Activated T-helper 1 cell treated with anti-CD3 and anti-CD28 coated beads, Interleukin-12 subunit alpha, Interleukin-12 subunit beta, Interleukin-2, Interleukin-4 antibody, amounts not matched to agents 30 ng/mL and 10 ng/mL and 1 ng/mL, durations not matched to agents 14 hours and 24 hours and 36 hours (primary cell): Measurements from ENCODE around the gene FSIP1. TPM values are rescaled to one million over a fixed set of nuclear protein-coding genes. Genes with fewer than 3 reads are reported as not detected.

Source experiments
- DNase-seq: peaks from one replicate; pipeline ENCODE4 v3.0.0; 2021; ENCODE audit warnings: low spot score
- H3K27ac Mint-ChIP-seq: one replicate; pipeline ENCODE4 v1.8.0; 2021; ENCODE audit warnings: mild to moderate bottlenecking, mixed read lengths
- H3K27me3 Mint-ChIP-seq: one replicate; pipeline ENCODE4 v1.8.0; 2022; ENCODE audit warnings: mild to moderate bottlenecking, moderate library complexity, mixed read lengths; ENCODE audit not compliant: insufficient read depth
- H3K36me3 Mint-ChIP-seq: one replicate; pipeline ENCODE4 v1.8.0; 2021; ENCODE audit warnings: low read depth, mixed read lengths
- H3K4me1 Mint-ChIP-seq: one replicate; pipeline ENCODE4 v1.8.0; 2021; ENCODE audit warnings: low read depth, mixed read lengths
- H3K4me3 Mint-ChIP-seq: one replicate; pipeline ENCODE4 v1.8.0; 2021; ENCODE audit warnings: mild to moderate bottlenecking, moderate library complexity, mixed read lengths
- H3K9me3 Mint-ChIP-seq: one replicate; pipeline ENCODE4 v1.8.0; 2021; ENCODE audit warnings: mixed read lengths
- intact Hi-C: fragments of 100-400 bp; cut with micrococcal nuclease; formaldehyde crosslinking; loops from one replicate; pipeline ENCODE4 v1.15.1; 2024
- total RNA-seq: library from RNA; stranded (reverse); gene quantifications from 2 replicates; pipeline ENCODE4 v1.2.3, GENCODE V29; 2022

Gene FSIP1
- total RNA-seq, 1 donor from 2014 or later = 0.26 TPM

DNA sequence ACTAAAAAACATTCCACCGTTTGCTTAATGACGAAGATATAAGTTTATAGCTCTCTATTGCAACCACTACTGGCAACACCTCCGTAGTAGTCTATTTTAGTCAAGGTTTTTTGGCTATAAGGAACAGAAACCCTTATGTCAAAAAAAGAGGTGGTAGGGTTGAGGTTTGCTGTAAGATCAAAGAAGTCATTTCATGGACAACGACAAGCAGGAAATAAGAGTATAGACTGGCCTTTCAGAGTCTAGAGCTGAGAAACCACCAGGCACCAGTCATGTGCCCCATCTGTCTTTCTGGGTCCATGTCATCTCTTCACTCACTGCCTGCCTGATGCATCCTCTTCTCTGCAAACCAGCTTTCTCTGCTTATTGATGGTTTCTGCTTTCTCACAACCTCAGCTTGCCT lies 159.1 kb downstream of the FSIP1 start:
- Mint-ChIP-seq H3K36me3 (peaks cover 22% of the 10 kb centered on the region), H3K4me3 (peak overlapping the region; percentile 71), H3K4me1 (peaks cover 68% of the 10 kb centered on the region), H3K27me3 (no peaks in the 10 kb centered on the region), H3K27ac (peak overlapping the region; percentile 98), H3K9me3 (peaks cover 17% of the 10 kb centered on the region)
- intact Hi-C loops = loop anchor here (1.0 to 5.0 kb wide), 6 partner anchors 8 to 926 kb away; partner anchors contain the start of genes EIF2AK4 and THBS1
- peak; percentile 54 for DNase-seq

GRCh38 chr15:39622660-39623516 lies 159.8 kb downstream of the FSIP1 start:
- Mint-ChIP-seq H3K27me3 (peaks cover 2% of the 10 kb centered on the region), H3K36me3 (peaks cover 22% of the 10 kb centered on the region), H3K27ac (peak overlapping the region; percentile 98), H3K4me3 (peak overlapping the region; percentile 71), H3K4me1 (peaks cover 62% of the 10 kb centered on the region), H3K9me3 (peaks cover 17% of the 10 kb centered on the region)
- intact Hi-C loops = loop anchor here (1.0 to 5.0 kb wide), 6 partner anchors 8 to 926 kb away; partner anchors contain the start of genes EIF2AK4 and THBS1
- DNase-seq = no peak

- intact Hi-C loops = loop anchor here (2.0 to 5.0 kb wide), 5 partner anchors 21 to 925 kb away; partner anchors contain the start of genes EIF2AK4 and THBS1
- Mint-ChIP-seq H3K4me1 (peaks cover 52% of the 10 kb centered on the region), H3K36me3 (peaks cover 19% of the 10 kb centered on the region), H3K4me3 (no peak overlapping the region), H3K9me3 (peaks cover 17% of the 10 kb centered on the region), H3K27me3 (peaks cover 2% of the 10 kb centered on the region), H3K27ac (no peak overlapping the region)
- DNase-seq = no peak
Observed at GRCh38 chr15:39621976-39622375, 160.7 kb downstream of the FSIP1 start.

GRCh38 chr15:39621210-39621609 lies 161.4 kb downstream of the FSIP1 start:
- peaks cover 19% of the 10 kb centered on the region for H3K36me3 Mint-ChIP-seq
- no peak overlapping the region for H3K4me3 Mint-ChIP-seq
- DNase-seq = no peak
- peaks cover 51% of the 10 kb centered on the region for H3K4me1 Mint-ChIP-seq
- intact Hi-C loops = loop anchor here (5.0 kb wide), 3 partner anchors 311 to 924 kb away; partner anchors contain the start of gene EIF2AK4
- H3K27me3 Mint-ChIP-seq = peaks cover 2% of the 10 kb centered on the region
- peaks cover 12% of the 10 kb centered on the region for H3K9me3 Mint-ChIP-seq
- no peak overlapping the region for H3K27ac Mint-ChIP-seq

- DNase-seq = no peak
- Mint-ChIP-seq H3K27ac (no peak overlapping the region), H3K36me3 (peaks cover 11% of the 10 kb centered on the region), H3K9me3 (peaks cover 16% of the 10 kb centered on the region), H3K27me3 (peaks cover 8% of the 10 kb centered on the region), H3K4me3 (no peak overlapping the region), H3K4me1 (peaks cover 21% of the 10 kb centered on the region)
- intact Hi-C loops = no loop called here
Observed at GRCh38 chr15:39618063-39618823, 164.4 kb downstream of the FSIP1 start.

DNA sequence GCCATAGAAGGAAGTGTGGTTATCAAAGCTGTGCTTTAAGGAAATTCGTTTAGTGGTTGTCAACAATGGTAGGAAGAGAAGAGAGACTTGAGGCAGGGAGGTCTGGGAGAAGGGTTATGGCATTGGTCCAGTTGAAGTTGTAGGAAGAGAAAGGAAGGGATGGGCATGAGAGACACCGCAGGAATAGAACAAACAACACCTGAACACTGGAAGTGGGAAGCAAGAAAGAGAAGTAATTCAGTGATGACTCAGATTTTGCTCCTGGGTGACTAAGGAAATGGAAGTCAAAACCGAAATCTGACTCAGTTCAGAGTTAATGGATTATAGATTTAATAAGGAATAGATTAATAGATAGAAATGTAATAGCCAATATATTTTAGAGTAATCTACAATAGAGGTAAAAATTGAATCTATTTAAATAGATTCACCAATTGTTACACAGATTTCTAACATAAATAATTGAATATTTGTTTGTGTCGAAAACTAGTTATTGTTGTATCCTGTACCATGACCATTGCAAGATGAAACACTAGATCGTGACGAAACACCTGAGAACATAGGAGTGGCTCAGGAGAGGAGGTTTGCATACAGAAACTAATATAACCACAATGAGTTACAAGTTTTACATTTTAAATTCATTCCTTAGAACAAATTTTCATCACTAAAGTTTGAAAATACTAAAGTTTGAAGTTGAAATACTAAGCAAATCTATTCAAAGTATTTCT lies 165.7 kb downstream of the FSIP1 start:
- Mint-ChIP-seq H3K27ac (no peak overlapping the region), H3K27me3 (peaks cover 11% of the 10 kb centered on the region), H3K4me3 (no peak overlapping the region), H3K36me3 (peaks cover 8% of the 10 kb centered on the region), H3K9me3 (peaks cover 26% of the 10 kb centered on the region), H3K4me1 (peaks cover 8% of the 10 kb centered on the region)
- DNase-seq = no peak
- intact Hi-C loops = no loop called here

DNA sequence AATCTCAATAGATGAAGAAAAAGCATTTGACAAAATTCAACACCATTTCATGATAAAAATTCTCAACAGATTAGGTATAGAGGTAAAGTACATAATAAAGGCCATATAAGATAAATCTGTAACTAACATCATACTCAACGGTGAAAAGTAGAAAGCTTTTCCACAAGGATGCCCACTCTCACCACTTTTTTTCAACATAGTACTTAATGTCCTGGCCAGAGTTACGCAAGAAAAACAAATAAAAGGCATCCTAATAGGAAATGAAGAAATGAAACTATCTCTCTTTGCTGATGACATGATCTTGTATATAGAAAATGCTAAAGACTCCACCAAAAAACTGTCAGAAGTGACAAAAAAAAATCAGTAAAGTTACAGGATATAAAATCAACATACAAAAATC lies 168.8 kb downstream of the FSIP1 start:
- DNase-seq = no peak
- Mint-ChIP-seq H3K4me3 (no peak overlapping the region), H3K9me3 (peaks cover 36% of the 10 kb centered on the region), H3K27me3 (peaks cover 11% of the 10 kb centered on the region), H3K36me3 (peaks cover 10% of the 10 kb centered on the region), H3K4me1 (peaks cover 8% of the 10 kb centered on the region), H3K27ac (no peak overlapping the region)
- intact Hi-C loops = no loop called here

GRCh38 chr15:39613271-39613670 lies 169.4 kb downstream of the FSIP1 start:
- no peak for DNase-seq
- no peak overlapping the region for H3K4me3 Mint-ChIP-seq
- peaks cover 37% of the 10 kb centered on the region for H3K9me3 Mint-ChIP-seq
- peaks cover 14% of the 10 kb centered on the region for H3K36me3 Mint-ChIP-seq
- peaks cover 11% of the 10 kb centered on the region for H3K27me3 Mint-ChIP-seq
- intact Hi-C loops = no loop called here
- H3K27ac Mint-ChIP-seq = no peak overlapping the region
- peaks cover 14% of the 10 kb centered on the region for H3K4me1 Mint-ChIP-seq

DNA sequence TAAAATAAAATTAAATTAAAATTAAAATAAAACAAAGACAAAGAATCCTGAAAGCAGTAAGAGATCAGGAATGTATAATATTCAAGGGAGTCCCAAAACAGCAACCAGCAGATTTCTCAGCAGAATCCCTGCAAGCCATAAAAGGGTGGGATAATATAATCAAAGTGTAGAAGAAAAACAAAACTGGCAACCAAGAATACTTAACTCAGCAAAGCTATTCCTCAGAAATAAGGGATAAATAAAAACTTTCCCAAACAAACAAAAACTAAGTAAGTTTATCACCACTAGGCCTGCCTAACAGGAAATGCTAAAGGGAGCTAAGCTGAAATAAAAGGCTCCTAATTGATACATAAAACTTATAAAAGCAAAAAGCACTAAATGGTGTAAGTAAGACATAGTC lies 172.0 kb downstream of the FSIP1 start:
- H3K36me3 Mint-ChIP-seq = peaks cover 12% of the 10 kb centered on the region
- no peak overlapping the region for H3K27ac Mint-ChIP-seq
- peaks cover 11% of the 10 kb centered on the region for H3K4me1 Mint-ChIP-seq
- H3K27me3 Mint-ChIP-seq = peaks cover 11% of the 10 kb centered on the region
- DNase-seq = no peak
- peaks cover 39% of the 10 kb centered on the region for H3K9me3 Mint-ChIP-seq
- no peak overlapping the region for H3K4me3 Mint-ChIP-seq
- intact Hi-C loops = no loop called here

DNA sequence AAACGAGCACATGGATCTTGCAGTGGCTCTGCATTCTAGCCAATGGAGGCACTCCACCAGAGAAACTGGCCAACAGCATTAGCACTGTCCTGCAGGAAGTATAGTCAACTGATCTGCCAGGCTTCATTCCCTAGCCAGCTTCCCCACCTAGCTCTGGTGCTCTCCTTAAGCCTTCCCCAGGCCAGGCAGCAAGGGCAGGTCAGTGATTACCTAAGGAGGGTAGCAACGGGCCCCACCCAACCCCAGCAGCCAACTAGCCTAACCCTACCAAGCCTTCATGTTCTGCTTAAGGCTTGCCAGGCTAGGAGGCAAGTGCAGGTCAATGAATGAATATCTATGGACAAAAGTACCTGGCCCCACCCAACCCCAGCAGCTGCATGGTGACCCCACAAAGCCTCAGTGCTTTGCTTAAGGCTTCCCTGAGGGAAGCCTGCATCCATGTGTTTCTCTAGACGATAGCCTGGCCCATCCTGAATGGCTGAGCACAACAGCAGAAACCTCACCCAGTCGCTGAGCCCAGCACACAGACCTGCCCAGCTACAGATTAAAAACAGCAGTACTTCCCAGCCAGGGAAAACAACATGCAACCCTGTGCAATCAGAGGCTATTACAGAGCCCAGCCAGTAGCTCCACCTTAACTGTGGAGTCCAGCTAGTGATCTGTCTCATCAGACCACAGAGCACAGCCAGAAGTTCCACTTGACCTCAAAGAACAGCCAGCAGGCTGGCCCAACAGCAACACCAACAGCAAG lies 173.3 kb downstream of the FSIP1 start:
- Mint-ChIP-seq H3K27me3 (peaks cover 9% of the 10 kb centered on the region), H3K9me3 (peaks cover 39% of the 10 kb centered on the region), H3K27ac (no peak overlapping the region), H3K4me1 (peaks cover 11% of the 10 kb centered on the region), H3K36me3 (peaks cover 12% of the 10 kb centered on the region), H3K4me3 (no peak overlapping the region)
- DNase-seq = no peak
- intact Hi-C loops = no loop called here

- Mint-ChIP-seq H3K4me3 (no peak overlapping the region), H3K4me1 (peaks cover 11% of the 10 kb centered on the region), H3K27ac (no peak overlapping the region), H3K27me3 (peaks cover 12% of the 10 kb centered on the region), H3K9me3 (peaks cover 31% of the 10 kb centered on the region), H3K36me3 (peaks cover 9% of the 10 kb centered on the region)
- no peak for DNase-seq
- intact Hi-C loops = no loop called here
Observed at GRCh38 chr15:39608185-39609139, 174.2 kb downstream of the FSIP1 start.
